ENCODE results near the gene KIF7. TPM values are rescaled to one million over a fixed set of nuclear protein-coding genes. Genes with fewer than 3 reads are reported as not detected.

The KIF7 gene
- polyA plus RNA-seq, 1 of the 3 experiments (the other 2 are of a cell fraction), result 12.0 TPM

DNA sequence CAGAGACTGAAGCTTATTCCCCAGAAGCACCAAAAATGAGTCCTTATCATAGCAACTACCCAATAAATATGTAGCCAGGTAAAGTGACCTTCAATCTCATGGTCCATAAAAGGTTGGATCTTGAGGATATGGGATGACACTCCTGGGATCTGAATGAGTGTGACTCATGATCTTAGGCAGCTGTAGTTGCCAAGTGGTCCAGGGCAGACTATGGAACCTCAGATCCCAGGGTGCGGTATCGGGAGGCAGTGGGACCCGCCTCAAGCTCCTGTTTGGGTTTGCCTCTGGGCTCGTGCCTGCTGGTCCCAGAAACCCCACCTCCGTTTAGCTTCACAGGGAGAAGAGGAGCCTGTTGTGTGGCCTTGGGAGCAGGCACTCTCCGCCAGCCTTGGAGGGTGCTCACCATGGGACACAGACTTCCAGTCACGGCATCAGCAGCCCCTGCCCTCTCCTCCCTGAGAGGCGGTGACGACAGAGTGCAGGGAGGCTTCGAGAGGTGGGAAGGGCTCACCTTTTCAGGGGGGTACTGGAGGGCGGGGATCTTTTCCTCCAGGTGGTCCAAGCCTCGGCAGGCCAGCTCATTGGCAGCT lies 15.8 kb upstream of the KIF7 start:
- CTCF ChIA-PET, result interaction anchor here (0.8 to 5.4 kb wide), 4 partner anchors 14 to 23 kb away, joined by 4 to 36 read pairs (median 17); partner anchors contain the start of genes PEX11A and WDR93
- 78% methylated on average over 7 of the region's 12 CpGs for WGBS (ENCODE audit: low lambda C conversion rate)

DNA sequence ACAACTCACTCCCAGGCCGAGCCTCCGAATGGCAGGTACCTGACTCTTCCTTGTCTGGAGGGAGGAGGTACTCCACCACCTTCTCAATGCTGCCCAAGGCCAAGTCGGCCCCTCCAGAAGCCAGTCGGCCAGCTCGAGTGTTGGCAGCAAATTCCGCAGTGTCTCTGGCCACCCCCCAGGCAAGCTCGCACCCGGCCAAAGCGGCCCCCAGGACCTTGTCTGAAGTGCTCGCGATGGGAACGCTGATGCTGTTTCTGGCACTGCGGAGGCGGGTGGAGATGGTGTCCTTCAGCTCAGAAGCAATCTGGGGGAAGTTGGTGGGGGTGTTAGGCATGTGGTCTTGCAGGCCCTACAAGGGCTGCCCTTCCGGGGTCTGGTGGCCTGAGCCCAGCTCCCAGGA lies 14.7 kb upstream of the KIF7 start:
- H4K20me1 ChIP-seq (ENCODE audit: insufficient read depth), result no peaks in the 10 kb centered on the region
- TF ChIP-seq RFX5 (IDR thresholded peaks at IDR 0.05; ENCODE audit: low read length), result no peak
- TF ChIP-seq JUND (IDR thresholded peaks at IDR 0.05), result no peak
- no peak for TF ChIP-seq FOSL2 (IDR thresholded peaks at IDR 0.05; ENCODE audit: borderline replicate concordance, low read depth)
- TF ChIP-seq, protein P1, sequence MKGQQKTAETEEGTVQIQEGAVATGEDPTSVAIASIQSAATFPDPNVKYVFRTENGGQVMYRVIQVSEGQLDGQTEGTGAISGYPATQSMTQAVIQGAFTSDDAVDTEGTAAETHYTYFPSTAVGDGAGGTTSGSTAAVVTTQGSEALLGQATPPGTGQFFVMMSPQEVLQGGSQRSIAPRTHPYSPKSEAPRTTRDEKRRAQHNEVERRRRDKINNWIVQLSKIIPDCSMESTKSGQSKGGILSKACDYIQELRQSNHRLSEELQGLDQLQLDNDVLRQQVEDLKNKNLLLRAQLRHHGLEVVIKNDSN (IDR thresholded peaks at IDR 0.05; ENCODE audit: borderline replicate concordance, low read depth), result no peak
- no peak for TF ChIP-seq TCF12 (IDR thresholded peaks at IDR 0.05)
- no peak for TF ChIP-seq EZH2phosphoT487 (IDR thresholded peaks at IDR 0.05; ENCODE audit: borderline replicate concordance, low read depth)
- no peak for TF ChIP-seq MXI1 (IDR thresholded peaks at IDR 0.05; ENCODE audit: low read depth, low read length)
- H3K9ac ChIP-seq, result no peak overlapping the region
- H3K27ac ChIP-seq (ENCODE audit: low read depth in 2 of 2, low read length in 1 of 2), result no peak overlapping the region
- no peaks in the 10 kb centered on the region for H3K9me3 ChIP-seq
- WGBS (ENCODE audit: low lambda C conversion rate), result 82% methylated on average over 11 of the region's 15 CpGs
- POLR2A ChIA-PET, result no interaction called here
- no peak for DNase-seq
- no peak overlapping the region for H3K4me3 ChIP-seq (ENCODE audit: low read depth in 2 of 2, low read length in 1 of 2)
- peaks cover 2% of the 10 kb centered on the region for H3F3A ChIP-seq (replicated peaks; ENCODE audit: insufficient read depth)
- peaks cover 0 to 28% of the 10 kb centered on the region in 2 experiments; a peak in 1 of 4 replicates for H3K4me1 ChIP-seq (ENCODE audit: control insufficient read depth in 1 of 2, insufficient read depth in 2 of 2, low read depth in 1 of 2, low read length in 1 of 2)
- H3K27me3 ChIP-seq (ENCODE audit: insufficient read depth), result no peaks in the 10 kb centered on the region
- H2AFZ ChIP-seq (ENCODE audit: low read depth), result no peak overlapping the region
- CTCF ChIA-PET, result interaction anchor here (5.4 kb wide), 1 partner anchor 22 kb away, joined by 36 read pairs; no protein-coding TSS in a partner anchor
- H3K36me3 ChIP-seq (replicated peaks in 1 of 2; ENCODE audit: control insufficient read depth in 1 of 2, insufficient read depth in 2 of 2, low read length in 1 of 2), result no peaks in the 10 kb centered on the region
- no peak overlapping the region for H3K4me2 ChIP-seq
- no peaks in the 10 kb centered on the region for H3K9me2 ChIP-seq
- no peaks in the 10 kb centered on the region for H3K79me2 ChIP-seq (ENCODE audit: insufficient read depth)

More for the DNA sequence above, 15.8 kb upstream of the KIF7 start:
- H3F3A ChIP-seq (replicated peaks; ENCODE audit: insufficient read depth), result no peaks in the 10 kb centered on the region
- H3K27me3 ChIP-seq (ENCODE audit: insufficient read depth), result no peaks in the 10 kb centered on the region
- no peaks in the 10 kb centered on the region for H3K9me2 ChIP-seq
- H3K9ac ChIP-seq, result no peak overlapping the region
- POLR2A ChIA-PET, result no interaction called here
- no peaks in the 10 kb centered on the region for H4K20me1 ChIP-seq (ENCODE audit: insufficient read depth)
- H3K79me2 ChIP-seq (ENCODE audit: insufficient read depth), result no peaks in the 10 kb centered on the region
- peaks cover 0 to 23% of the 10 kb centered on the region in 2 experiments; a peak in 1 of 4 replicates for H3K4me1 ChIP-seq (ENCODE audit: control insufficient read depth in 1 of 2, insufficient read depth in 2 of 2, low read depth in 1 of 2, low read length in 1 of 2)
- no peak overlapping the region for H3K4me2 ChIP-seq
- no peak overlapping the region for H3K27ac ChIP-seq (ENCODE audit: low read depth in 2 of 2, low read length in 1 of 2)
- TF ChIP-seq FOSL2 (IDR thresholded peaks at IDR 0.05; ENCODE audit: borderline replicate concordance, low read depth) (no peak), MXI1 (IDR thresholded peaks at IDR 0.05; ENCODE audit: low read depth, low read length) (no peak), JUND (IDR thresholded peaks at IDR 0.05) (no peak), TCF12 (IDR thresholded peaks at IDR 0.05) (no peak), FOXM1 (IDR thresholded peaks at IDR 0.05; ENCODE audit: low read depth) (no peak), NFIC (IDR thresholded peaks at IDR 0.05; ENCODE audit: borderline replicate concordance) (no peak), SMC3 (IDR thresholded peaks at IDR 0.05; ENCODE audit: low read depth, low read length) (no peak), CHD2 (IDR thresholded peaks at IDR 0.05; ENCODE audit: low read length, partially characterized antibody) (no peak), RCOR1 (IDR thresholded peaks at IDR 0.05; ENCODE audit: low read length) (no peak)
- TF ChIP-seq, protein P2, sequence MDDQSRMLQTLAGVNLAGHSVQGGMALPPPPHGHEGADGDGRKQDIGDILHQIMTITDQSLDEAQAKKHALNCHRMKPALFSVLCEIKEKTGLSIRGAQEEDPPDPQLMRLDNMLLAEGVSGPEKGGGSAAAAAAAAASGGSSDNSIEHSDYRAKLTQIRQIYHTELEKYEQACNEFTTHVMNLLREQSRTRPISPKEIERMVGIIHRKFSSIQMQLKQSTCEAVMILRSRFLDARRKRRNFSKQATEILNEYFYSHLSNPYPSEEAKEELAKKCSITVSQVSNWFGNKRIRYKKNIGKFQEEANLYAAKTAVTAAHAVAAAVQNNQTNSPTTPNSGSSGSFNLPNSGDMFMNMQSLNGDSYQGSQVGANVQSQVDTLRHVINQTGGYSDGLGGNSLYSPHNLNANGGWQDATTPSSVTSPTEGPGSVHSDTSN (IDR thresholded peaks at IDR 0.05), result no peak
- TF ChIP-seq, protein P3, sequence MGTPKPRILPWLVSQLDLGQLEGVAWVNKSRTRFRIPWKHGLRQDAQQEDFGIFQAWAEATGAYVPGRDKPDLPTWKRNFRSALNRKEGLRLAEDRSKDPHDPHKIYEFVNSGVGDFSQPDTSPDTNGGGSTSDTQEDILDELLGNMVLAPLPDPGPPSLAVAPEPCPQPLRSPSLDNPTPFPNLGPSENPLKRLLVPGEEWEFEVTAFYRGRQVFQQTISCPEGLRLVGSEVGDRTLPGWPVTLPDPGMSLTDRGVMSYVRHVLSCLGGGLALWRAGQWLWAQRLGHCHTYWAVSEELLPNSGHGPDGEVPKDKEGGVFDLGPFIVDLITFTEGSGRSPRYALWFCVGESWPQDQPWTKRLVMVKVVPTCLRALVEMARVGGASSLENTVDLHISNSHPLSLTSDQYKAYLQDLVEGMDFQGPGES (IDR thresholded peaks at IDR 0.05; ENCODE audit: low read depth, low read length), result no peak
- TF ChIP-seq, protein P4, sequence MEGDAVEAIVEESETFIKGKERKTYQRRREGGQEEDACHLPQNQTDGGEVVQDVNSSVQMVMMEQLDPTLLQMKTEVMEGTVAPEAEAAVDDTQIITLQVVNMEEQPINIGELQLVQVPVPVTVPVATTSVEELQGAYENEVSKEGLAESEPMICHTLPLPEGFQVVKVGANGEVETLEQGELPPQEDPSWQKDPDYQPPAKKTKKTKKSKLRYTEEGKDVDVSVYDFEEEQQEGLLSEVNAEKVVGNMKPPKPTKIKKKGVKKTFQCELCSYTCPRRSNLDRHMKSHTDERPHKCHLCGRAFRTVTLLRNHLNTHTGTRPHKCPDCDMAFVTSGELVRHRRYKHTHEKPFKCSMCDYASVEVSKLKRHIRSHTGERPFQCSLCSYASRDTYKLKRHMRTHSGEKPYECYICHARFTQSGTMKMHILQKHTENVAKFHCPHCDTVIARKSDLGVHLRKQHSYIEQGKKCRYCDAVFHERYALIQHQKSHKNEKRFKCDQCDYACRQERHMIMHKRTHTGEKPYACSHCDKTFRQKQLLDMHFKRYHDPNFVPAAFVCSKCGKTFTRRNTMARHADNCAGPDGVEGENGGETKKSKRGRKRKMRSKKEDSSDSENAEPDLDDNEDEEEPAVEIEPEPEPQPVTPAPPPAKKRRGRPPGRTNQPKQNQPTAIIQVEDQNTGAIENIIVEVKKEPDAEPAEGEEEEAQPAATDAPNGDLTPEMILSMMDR (IDR thresholded peaks at IDR 0.05), result no peak
- TF ChIP-seq, protein P5, sequence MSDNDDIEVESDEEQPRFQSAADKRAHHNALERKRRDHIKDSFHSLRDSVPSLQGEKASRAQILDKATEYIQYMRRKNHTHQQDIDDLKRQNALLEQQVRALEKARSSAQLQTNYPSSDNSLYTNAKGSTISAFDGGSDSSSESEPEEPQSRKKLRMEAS (IDR thresholded peaks at IDR 0.05; ENCODE audit: low read depth), result no peak
- no peak for DNase-seq
- H2AFZ ChIP-seq (ENCODE audit: low read depth), result no peak overlapping the region
- H3K36me3 ChIP-seq (replicated peaks in 1 of 2; ENCODE audit: control insufficient read depth in 1 of 2, insufficient read depth in 2 of 2, low read length in 1 of 2), result no peaks in the 10 kb centered on the region
- H3K4me3 ChIP-seq (ENCODE audit: low read depth in 2 of 2, low read length in 1 of 2), result no peak overlapping the region
- no peaks in the 10 kb centered on the region for H3K9me3 ChIP-seq

Measured in SK-N-SH (cell line).